GM18907 (cell line): ENCODE measurements around the gene PLCH2.
A peak's percentile ranks its signal among the peaks of the same experiment; 100 is the strongest.

Experiments used
- ATAC-seq: cut with Tn5 transposase; IDR thresholded peaks from one replicate; pipeline ENCODE4 v1.9.1; 2021; ENCODE audit warnings: mild to moderate bottlenecking, moderate library complexity; ENCODE audit not compliant: unreplicated experiment

Gene PLCH2

DNA sequence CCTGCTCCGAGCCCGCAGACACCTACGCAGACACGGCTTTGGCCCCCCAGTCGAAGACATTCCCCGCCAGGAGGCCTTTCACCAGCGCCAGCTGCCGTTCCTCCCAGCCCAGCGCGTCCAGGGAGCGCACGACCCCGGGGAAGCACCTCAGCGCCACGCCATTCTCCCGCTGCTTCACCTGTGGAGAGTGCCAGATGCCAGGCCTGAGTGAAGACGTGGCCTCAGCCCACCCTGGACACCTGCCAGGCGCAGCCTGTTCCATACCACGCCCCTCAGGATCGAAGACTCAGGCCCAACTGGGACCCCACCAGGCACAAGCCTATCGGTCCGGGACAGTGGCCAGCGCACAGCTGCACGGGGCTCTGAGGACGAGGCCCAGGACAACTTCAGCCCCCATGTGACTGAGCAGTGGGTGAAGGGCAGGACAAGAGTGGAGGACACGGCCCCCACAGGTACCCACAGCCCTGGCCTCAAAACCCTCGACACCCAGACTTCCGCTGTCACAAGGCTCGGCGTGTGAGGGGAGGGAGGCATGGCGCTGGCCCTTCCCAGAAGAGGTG, 36.9 kb downstream of the PLCH2 start:
- ATAC-seq: no peak

DNA sequence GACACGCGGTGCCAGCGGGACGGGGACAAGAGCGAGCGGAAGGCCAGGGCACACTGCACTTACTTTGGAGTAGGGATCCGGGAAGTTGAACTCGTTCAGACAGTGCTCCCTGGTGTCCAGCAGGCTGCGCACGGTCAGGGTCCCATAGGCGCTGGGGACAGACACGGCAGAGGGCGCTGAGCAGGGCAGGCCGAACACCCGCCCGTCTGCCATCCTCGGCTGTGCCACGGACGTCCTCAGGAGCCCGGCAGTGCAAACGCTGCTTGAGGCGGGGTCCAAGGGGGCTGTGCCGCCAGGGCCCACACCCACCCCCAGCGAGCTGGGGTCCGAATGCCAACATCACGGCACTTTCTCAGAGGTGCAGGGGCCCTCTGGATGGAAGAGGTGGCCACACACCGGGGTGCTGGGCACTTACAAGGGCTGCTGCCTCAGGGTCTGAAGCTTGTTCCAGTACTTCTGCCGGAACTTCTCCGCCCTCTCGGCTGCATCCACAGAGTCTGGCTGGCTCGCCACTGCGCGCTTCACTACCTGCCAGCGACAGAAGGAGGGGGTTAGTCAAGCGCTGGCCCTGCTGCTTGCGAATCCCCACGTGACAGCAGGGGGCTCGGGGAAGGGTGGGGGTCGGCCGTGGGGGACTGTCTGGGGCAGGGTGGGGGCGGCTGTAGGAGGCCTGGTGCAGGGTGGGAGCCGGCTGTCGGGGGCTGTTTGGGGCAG, 38.0 kb downstream of the PLCH2 start:
- ATAC-seq: no peak

DNA sequence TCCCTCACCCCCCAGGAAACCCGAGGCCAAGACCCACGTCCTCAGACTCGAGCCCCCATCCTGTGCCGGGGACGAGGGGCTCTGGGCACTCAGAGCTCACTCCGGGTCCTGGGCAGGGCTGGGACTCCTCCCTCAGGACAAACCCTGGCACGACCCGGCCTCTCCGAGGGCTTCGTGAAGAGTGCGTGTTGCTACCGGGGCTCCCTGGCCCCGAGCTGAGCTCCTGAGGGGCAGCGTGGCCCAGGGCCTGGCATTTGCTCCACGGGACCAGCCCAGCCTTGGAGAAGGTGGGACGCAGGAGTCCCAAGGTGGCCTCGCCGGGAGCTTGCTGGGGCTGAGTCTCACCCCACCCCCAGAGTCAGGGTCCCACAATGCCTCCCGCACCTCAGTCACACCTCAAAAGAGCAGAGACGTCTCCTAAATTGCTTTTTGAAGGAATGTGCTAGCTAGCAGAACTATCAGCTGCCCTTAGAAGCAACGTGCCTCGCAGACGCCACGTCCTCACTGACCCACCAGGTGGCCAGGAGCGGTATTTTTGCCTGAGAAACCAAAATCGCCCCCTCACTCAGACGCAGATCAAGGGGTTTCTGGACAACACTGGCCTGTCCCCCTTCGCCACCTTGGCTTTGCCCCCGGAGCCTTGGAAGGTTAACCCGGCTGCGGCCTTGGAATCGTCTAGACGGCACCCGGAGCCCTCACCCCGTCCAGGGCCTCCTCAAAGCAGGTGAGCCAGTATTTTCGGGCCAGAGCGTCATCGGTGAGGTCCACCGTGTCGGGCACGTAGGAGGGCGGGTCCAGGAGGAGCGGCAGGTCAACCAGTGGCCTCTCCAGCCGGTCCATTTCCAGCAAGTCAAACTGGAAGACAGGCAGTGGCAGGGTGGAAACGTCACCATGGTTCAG, 39.0 kb downstream of the PLCH2 start:
- no peak for ATAC-seq

DNA sequence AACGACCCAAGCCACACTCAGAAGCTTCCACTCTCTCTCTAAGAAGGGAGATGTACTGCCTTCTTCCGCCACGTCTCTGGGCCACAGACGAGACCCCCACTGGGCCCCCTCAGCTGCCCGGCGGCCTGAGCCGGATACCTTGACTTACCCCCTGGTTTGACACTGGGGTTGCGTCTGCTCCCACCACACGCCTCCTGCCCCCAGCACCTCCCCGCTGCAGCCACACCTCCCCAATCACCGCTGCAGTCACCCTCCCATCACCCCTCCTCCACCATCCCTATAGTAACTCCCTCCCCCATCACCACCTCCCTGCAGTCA, 39.6 kb downstream of the PLCH2 start:
- no peak for ATAC-seq

DNA sequence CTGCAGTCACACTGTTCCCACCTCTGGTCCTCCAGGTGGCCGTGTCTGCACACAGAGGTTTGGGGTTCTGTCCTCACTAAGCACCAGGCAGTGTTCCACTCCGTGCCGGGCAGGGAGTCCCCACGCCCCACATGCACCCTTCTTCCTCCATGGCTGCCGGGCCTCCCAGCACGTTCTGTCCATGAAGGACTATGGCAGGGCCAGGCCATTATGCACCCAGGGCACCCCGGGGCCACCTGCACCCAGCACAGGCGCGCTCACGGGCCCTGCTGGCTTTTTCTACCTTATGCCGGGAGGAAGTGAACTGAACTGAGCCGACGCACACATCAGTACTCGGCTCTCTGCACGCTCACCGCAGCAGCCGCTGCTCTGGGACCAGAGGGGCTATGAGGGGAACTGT, 40.0 kb downstream of the PLCH2 start:
- ATAC-seq: no peak

DNA sequence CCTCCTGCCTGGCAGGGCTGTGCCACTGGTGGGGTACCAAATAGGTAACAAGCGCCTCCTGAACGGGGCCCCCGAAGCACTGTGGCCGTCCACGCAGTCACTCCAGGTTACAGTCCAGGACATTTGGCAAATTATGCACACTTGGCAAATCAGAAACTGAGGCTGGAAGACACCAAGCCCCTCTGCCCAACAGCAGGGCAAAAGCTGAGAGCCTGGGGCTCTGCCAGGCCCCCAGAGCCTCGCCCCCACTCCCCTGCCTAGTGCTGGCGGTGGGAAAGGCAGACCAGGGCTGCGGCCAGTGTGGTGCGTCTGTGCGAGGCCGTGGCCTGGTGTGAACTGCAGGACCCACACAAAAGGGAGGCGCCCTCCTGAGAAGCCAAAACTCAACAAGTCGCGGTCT, 40.9 kb downstream of the PLCH2 start:
- ATAC-seq: no peak

DNA sequence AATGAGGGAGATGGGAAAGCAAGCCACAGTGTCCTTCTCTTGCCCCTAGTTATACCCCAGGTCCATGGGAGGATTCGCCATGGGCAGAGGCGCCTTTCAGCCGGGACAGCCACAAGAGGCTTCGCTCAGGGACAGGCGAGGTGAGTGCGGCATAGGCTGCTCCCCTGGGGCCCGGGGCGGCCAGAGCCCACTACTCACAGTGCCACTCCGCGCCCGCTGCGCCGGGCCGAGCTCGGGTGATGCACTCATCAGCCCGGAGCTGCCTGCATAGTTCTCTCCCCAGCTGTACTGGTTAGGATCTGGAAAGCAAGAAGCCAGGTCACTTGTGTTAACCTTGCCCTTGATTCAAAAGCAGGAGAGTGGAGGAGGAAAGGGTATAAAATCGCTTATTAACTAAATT, 41.9 kb downstream of the PLCH2 start:
- ATAC-seq: no peak

DNA sequence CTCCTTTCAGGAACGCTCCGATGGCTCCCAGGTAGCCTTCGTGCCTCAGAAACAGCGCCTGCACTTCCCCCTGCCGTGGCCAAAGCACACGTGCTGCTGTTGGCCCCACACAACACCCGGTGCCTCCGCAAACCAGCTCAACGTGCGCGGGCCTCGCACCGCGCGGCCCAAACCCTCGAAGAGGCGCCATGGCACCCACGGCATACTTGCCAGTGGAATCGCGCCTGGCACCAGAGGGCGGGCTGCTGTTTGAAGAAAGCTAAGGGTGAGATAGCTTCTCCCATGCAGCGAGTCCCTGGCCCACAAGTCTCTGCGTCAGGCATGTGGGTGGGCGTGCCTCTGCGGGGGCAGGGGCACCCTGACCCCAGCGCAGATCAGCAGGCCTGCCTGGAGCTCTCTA, 42.4 kb downstream of the PLCH2 start:
- ATAC-seq: no peak

DNA sequence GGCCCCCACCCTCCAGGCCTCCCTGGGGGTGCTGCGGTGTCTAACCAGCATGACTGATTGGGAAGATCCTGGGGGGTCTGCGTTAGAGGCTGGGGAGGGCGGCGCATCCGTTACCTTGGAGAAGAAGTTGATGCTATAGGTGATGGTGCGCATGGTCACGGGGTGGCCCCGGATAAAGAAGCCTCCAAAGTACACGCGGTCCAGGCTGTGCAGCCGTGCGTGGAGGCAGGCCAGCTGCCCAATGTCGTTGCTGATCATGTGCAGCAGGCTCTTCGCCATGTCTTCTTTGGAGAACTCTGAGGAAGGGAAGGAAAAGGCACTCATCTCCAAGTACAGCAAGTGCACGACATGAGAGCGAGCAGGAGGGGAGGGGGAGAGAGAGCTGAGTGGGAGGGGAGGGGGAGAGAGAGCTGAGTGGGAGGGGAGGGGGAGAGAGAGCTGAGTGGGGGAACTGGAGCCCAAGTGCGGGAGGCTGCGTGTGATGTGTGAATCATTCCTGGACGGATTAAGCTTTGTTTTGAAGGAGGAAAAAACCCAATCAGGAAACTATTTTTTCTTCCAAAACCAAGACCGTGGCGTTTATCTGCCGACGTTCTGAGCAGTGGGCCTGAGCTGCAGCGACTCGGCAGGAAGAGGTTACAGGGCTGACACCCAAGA, 43.1 kb downstream of the PLCH2 start:
- no peak for ATAC-seq

DNA sequence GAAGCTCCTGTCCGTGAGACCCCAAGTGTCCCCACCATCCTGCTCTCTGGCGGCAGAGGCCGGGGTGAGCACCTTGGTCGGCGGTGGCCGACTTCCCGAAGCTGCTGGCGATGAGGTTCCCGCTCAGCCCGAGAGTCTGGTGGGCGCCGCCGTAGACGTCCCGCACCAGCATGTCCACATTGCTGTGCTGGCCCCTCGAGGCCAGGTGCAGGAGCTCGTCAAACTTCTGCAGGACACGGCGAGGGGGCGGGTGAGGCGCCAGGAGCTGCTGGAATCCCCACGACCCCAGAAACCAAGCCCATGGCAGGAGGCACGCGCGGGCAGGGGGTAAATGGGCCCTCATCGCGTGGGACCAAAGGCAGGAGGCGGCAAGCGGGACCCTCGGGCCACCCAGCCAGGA, 43.6 kb downstream of the PLCH2 start:
- ATAC-seq: no peak

DNA sequence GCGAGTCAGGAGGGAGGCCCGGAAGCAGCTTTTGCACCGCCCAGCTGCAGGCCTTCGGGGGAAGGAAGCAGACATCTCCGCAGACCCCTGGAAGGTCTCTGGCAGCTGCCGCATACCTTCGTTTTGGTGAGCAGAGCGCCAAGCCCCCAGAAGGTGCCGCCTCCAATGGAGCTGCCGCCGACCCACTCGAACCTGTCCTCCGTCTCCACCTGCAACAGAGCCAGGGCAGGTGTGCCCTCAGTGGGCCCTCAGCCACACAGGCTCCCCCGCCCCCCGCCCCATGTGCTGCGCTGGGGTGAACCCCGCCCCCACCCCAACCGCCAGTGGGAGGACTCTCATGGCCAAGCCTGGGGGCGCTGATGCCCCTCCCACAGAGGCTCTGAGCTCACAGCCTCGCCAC, 44.1 kb downstream of the PLCH2 start:
- no peak for ATAC-seq

DNA sequence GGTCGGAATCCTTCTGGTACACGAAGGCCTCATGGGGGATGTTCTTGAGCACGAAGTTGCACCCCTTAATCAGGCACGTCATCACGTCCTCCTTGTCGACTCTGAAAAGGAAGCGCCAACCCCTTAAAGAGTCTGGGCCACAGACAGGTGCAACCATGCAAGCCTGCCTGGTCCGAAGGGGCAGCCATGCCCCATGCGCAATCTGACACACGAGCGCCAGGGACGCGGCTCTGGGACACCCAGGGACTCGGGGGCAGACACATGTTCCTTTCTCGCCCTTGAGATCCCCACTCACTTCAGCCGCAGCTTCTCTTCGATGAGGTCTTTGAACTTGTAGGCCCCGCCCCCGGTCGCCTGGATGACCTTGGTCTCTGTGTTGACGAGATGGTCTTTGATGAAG, 44.7 kb downstream of the PLCH2 start:
- no peak for ATAC-seq

DNA sequence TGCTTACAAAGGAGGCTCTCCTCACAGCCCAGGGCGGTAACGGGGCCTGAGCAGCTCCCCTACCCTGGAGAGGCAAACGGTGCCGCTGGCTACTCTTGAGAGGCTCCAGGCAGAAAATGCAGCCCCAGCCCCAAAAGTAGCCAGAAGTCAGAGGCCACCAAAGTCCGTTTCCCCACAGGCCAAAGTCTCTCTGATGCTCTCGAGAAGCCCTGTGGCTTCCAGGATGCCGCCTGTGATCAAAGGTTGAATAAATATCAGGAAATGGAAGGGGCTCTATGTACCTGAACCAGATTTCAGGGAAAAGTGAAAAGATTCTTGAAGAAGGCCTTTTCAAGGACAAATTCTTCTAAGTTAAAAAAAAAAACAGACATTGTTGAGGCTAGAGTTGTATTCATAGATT, 46.1 kb downstream of the PLCH2 start:
- no peak for ATAC-seq

DNA sequence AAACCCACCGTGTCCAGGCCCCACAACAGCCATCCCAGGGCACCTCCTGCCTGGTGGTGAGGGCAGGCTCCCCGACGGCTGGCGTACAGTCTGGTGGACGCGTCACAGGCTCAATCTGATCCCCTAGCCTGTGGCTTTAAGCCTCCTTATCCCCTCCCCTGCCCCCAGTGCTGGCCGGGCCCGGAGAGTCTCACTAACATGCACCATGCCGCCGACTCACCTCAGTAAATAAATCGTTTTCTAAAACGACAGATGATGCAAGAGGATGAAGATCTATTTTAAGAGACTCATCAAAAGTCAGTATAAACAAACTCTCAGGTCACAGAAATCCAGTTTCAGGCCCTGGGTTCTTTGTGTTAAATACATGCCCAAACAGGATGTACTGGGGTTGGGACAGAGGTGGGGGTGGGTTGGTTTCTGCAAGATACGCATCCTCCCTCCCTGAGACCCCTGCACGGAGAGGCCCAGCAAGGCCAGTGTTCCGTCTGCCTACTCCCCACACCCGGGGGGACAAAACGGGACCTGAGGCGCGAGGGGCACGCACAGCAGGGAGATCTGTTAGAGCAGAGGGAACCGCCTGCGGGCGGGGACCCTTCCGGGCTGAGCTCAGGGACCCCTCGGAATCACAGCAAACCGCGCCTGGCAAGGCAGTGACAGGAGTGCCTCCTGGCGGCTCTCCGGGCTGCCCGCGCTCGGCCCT, 47.3 kb downstream of the PLCH2 start:
- no peak for ATAC-seq

DNA sequence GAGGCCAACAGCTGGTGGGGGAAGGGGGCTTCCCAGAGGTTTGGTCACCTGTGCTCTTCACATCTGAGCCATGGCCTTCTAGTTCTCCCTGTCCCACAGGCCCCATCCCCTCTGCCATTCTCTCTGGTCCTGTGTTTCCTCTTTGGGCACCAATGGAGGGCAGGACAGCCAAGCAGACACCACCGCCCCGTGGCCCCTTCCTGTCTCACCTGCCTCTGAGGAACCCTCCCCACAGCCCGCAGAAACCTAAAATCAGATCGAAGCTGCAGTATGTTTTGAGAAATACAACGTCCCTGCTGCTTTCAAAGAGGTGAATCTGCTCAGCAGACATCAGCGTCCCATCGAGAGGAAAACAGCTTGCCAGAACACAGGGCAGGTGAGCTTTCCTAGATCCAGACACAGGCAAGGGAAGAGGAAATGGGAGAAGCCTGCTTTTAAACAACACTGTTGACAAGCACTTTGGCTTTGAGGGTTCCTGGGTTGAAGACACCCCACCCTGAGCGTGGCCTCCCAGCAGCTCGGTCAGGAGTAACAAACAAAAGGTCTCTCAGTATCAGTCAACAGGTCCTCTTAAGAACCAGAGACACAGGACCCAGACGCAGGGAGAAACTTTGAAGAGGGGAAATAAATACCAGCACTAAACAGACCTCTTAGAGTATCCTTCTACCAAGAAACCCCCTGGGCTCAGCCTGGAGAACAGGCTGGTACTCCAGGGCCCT, 48.0 kb downstream of the PLCH2 start:
- ATAC-seq: no peak

DNA sequence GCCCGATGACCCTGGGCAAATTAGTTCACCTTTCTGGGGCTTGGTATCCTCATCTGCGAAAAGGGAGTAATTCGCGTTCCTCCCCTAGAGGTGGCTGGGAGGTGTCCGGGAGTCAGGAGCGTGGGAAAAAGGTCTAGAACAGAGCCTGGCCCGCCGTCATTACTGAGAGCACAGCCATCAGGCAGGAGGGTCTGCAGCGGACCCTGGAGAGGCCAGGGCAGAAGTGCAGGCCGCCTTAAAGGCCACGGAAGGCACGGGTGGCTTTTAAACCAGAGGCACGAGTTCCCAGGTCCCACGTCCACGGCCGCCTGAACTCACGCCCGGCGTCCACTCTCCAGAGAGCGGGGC, 49.5 kb downstream of the PLCH2 start:
- ATAC-seq: no peak

DNA sequence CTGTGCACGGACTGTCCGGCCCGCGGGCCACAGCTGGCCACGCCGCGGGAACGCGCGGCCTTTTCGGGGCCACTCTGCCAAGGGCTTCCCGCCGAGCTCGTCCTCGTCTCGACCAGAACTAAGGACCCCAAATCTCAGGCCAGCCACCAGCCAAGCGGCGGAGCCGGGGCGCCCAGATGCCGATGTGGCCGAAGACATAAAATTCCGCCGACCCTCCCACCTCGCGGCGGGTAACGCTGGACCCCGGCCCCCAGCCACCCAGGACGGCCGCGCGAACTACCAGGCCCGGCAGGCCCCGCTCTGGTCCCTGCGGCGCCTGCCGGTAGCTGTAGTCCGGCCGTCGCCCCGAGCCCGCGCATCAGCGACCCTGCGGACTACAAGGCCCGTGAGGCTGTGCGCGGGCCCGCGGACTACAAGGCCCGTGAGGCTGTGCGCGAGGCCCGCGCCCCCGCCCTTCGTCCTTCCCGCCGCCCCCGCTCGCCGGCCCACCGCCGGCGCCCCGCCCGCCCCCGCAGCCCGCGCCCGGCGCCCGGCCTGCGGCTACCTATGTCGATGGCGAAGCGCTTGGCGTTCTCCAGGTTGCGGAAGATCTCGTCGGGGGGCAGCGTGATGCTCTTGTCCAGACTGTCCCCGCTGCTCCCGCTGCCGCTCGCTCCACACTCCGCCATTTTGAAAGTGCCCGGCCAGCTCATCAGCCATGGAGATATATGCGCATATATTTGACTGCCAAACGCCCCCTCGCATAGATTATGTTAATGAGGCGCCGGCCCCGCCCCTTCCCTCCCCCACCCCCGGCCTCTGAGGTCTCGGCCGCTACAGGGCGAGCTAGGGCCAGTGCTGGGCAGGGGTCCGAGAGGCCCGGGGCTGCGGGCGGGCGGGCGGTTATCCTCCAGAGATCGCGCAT, 50.1 kb downstream of the PLCH2 start, which contains the start of gene PANK4:
TSS of gene PANK4 (minus strand) at position 677 of the 904 bp plus-strand sequence. CDS start at position 668, 9 bp downstream.
- ATAC-seq: peak; percentile 75

DNA sequence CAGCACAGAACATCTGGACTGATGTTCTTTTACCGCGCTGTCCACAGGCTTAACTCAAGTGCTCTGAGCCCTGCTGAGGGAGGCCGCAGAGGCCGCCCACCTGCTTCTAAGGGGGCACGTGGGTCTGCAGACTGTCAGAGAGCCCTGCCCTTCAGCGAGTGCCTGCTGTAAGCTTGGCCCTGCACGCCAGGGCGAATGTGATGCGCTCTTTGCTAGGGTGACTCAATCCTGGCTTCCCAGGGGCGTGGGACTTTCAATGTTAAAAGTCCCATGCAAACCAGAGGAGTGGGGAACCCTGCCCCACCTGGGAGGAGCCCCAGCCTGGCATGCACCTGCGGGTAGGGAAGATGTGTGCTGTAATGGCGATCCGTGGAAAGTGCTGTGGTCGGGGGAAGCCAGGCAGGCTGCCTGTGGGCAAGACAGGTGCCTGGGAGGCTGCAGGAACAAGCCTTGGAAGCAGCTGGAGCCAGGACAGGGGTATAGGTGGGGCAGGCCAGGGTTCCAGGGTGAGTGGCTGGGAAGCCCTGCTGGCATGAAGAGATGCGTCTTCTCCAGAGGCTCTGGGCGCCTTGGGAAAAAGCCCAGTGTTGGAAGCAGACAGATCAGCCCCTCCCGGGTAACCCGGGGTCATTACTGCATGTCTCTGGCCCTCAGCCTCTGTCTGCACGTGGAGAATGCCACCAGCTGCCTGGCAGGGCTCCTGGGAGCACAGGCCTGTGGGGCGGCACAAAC, 50.9 kb downstream of the PLCH2 start:
- ATAC-seq: peak; percentile 45

DNA sequence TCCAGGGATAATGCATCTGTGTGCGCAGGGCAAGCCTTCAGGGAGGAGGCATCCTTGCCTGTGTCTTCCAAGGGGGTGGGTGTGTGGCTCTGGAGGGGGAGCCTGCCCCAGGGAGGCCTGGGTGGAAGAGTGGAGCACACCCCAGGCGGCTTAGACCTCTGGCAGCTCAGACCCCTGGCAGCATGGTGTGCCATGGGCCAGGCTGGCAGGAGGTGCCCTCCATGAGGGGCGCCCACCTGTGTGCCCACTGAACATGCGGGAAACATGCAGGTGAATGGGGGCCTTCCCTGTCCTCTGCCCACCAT, 51.4 kb downstream of the PLCH2 start:
- ATAC-seq: no peak
